ENCODE measurements around the gene AGK.

AGK gene

GRCh38 chr7:141702047-141702567, 150.9 kb downstream of the AGK start, which contains the start of gene DENND11:
TSS of gene DENND11 (minus strand) at chr7:141702166. CDS start at chr7:141702153, 13 bp downstream.
- no peak within 1 kb of the TSS for H3K27ac ChIP-seq (ENCODE audit: low read depth, low read length)
- no peaks in the 10 kb centered on the region for H3K9me3 ChIP-seq (ENCODE audit: insufficient read depth, low read depth, low read length)
- peak within 1 kb of the TSS; percentile 27 for H3K14ac ChIP-seq (ENCODE audit: low read length)
- H3K79me1 ChIP-seq (ENCODE audit: low read length) = peaks cover 2% of the 10 kb centered on the region
- no peak within 1 kb of the TSS for H2BK5ac ChIP-seq (ENCODE audit: low read depth, low read length, poor library complexity)
- H2AK5ac ChIP-seq (ENCODE audit: low read length) = no peak within 1 kb of the TSS
- no peak within 1 kb of the TSS for H2BK12ac ChIP-seq (ENCODE audit: low read length)
- DNase-seq = peak; percentile 12 to 52
- H3K9ac ChIP-seq (ENCODE audit: low read length) = peak within 1 kb of the TSS; percentile 54
- peak within 1 kb of the TSS; percentile 93 for H3K4me2 ChIP-seq (ENCODE audit: low read length)
- peak within 1 kb of the TSS; percentile 85 for H4K91ac ChIP-seq (ENCODE audit: low read depth, low read length)
- peaks cover 0 to 6% of the 10 kb centered on the region in 2 experiments for H3K4me1 ChIP-seq (ENCODE audit: control insufficient read depth in 1 of 2, insufficient read depth in 2 of 2, low read length in 2 of 2)
- WGBS (ENCODE audit: extremely low coverage, insufficient coverage, insufficient read length) = no CpG with 5 or more reads among the region's 62 CpGs
- H4K12ac ChIP-seq (ENCODE audit: low read depth, low read length) = no peak within 1 kb of the TSS
- no peak within 1 kb of the TSS for H3K4ac ChIP-seq (ENCODE audit: low read depth, low read length)
- H2AFZ ChIP-seq (ENCODE audit: insufficient read depth, low read length, poor library complexity) = peak within 1 kb of the TSS; percentile 81
- H3K36me3 ChIP-seq (ENCODE audit: control insufficient read depth in 1 of 2, insufficient read depth in 2 of 2, low read length in 2 of 2) = no peaks in the 10 kb centered on the region
- no peaks in the 10 kb centered on the region for H3K79me2 ChIP-seq (ENCODE audit: control insufficient read depth, insufficient read depth, low read length, poor library complexity)
- no peak within 1 kb of the TSS for H3K23ac ChIP-seq (ENCODE audit: low read length)
- H3K27me3 ChIP-seq (ENCODE audit: insufficient read depth, low read length) = no peaks in the 10 kb centered on the region
- peak within 1 kb of the TSS; percentile 30 for H4K8ac ChIP-seq (ENCODE audit: low read depth, low read length)
- peak within 1 kb of the TSS; percentile 81 for H2BK120ac ChIP-seq (ENCODE audit: insufficient read depth, low read length, poor library complexity)
- peak within 1 kb of the TSS; percentile 71 for H3K18ac ChIP-seq (ENCODE audit: low read length)
- peak within 1 kb of the TSS; percentile 75 for H3K4me3 ChIP-seq (ENCODE audit: low read depth, low read length)

- Histone ChIP-seq H3K27me3 (ENCODE audit: insufficient read depth, low read length) (no peaks in the 10 kb centered on the region), H2BK5ac (ENCODE audit: low read depth, low read length, poor library complexity) (no peak overlapping the region), H3K23ac (ENCODE audit: low read length) (no peak overlapping the region), H3K9ac (ENCODE audit: low read length) (no peak overlapping the region), H3K4me3 (ENCODE audit: low read depth, low read length) (no peak overlapping the region), H3K4ac (ENCODE audit: low read depth, low read length) (no peak overlapping the region), H3K79me2 (ENCODE audit: control insufficient read depth, insufficient read depth, low read length, poor library complexity) (no peaks in the 10 kb centered on the region), H3K27ac (ENCODE audit: low read depth, low read length) (no peak overlapping the region), H4K8ac (ENCODE audit: low read depth, low read length) (no peak overlapping the region), H3K18ac (ENCODE audit: low read length) (no peak overlapping the region), H2BK12ac (ENCODE audit: low read length) (no peak overlapping the region), H3K36me3 (ENCODE audit: control insufficient read depth in 1 of 2, insufficient read depth in 2 of 2, low read length in 2 of 2) (no peaks in the 10 kb centered on the region), H4K91ac (ENCODE audit: low read depth, low read length) (no peak overlapping the region), H2BK120ac (ENCODE audit: insufficient read depth, low read length, poor library complexity) (no peak overlapping the region), H3K79me1 (ENCODE audit: low read length) (peaks cover 2% of the 10 kb centered on the region), H3K4me2 (ENCODE audit: low read length) (no peak overlapping the region), H3K9me3 (ENCODE audit: insufficient read depth, low read depth, low read length) (no peaks in the 10 kb centered on the region), H3K4me1 (ENCODE audit: control insufficient read depth in 1 of 2, insufficient read depth in 2 of 2, low read length in 2 of 2) (peaks cover 0 to 6% of the 10 kb centered on the region in 2 experiments), H2AK5ac (ENCODE audit: low read length) (no peak overlapping the region), H2AFZ (ENCODE audit: insufficient read depth, low read length, poor library complexity) (no peak overlapping the region), H4K12ac (ENCODE audit: low read depth, low read length) (no peak overlapping the region), H3K14ac (ENCODE audit: low read length) (no peak overlapping the region)
- DNase-seq = no peak
- WGBS (ENCODE audit: extremely low coverage, insufficient coverage, insufficient read length) = no CpG with 5 or more reads among the region's 4 CpGs
These were observed 151.7 kb downstream of the AGK start for GRCh38 chr7:141702892-141703291.

GRCh38 chr7:141704112-141704511, 152.9 kb downstream of the AGK start:
- Histone ChIP-seq H2BK120ac (ENCODE audit: insufficient read depth, low read length, poor library complexity) (no peak overlapping the region), H2AK5ac (ENCODE audit: low read length) (no peak overlapping the region), H3K79me2 (ENCODE audit: control insufficient read depth, insufficient read depth, low read length, poor library complexity) (no peaks in the 10 kb centered on the region), H3K9me3 (ENCODE audit: insufficient read depth, low read depth, low read length) (no peaks in the 10 kb centered on the region), H3K4me3 (ENCODE audit: low read depth, low read length) (no peak overlapping the region), H3K27ac (ENCODE audit: low read depth, low read length) (no peak overlapping the region), H4K91ac (ENCODE audit: low read depth, low read length) (no peak overlapping the region), H3K4ac (ENCODE audit: low read depth, low read length) (no peak overlapping the region), H3K9ac (ENCODE audit: low read length) (no peak overlapping the region), H3K36me3 (ENCODE audit: control insufficient read depth in 1 of 2, insufficient read depth in 2 of 2, low read length in 2 of 2) (no peaks in the 10 kb centered on the region), H4K8ac (ENCODE audit: low read depth, low read length) (no peak overlapping the region), H2AFZ (ENCODE audit: insufficient read depth, low read length, poor library complexity) (no peak overlapping the region), H4K12ac (ENCODE audit: low read depth, low read length) (no peak overlapping the region), H3K14ac (ENCODE audit: low read length) (no peak overlapping the region), H3K23ac (ENCODE audit: low read length) (no peak overlapping the region), H2BK12ac (ENCODE audit: low read length) (no peak overlapping the region), H3K4me2 (ENCODE audit: low read length) (no peak overlapping the region), H3K79me1 (ENCODE audit: low read length) (peaks cover 2% of the 10 kb centered on the region), H3K27me3 (ENCODE audit: insufficient read depth, low read length) (no peaks in the 10 kb centered on the region), H2BK5ac (ENCODE audit: low read depth, low read length, poor library complexity) (no peak overlapping the region), H3K18ac (ENCODE audit: low read length) (no peak overlapping the region), H3K4me1 (ENCODE audit: control insufficient read depth in 1 of 2, insufficient read depth in 2 of 2, low read length in 2 of 2) (peaks cover 0 to 6% of the 10 kb centered on the region in 2 experiments)
- WGBS (ENCODE audit: extremely low coverage, insufficient coverage, insufficient read length) = no CpG with 5 or more reads among the region's 3 CpGs
- no peak for DNase-seq

DNA sequence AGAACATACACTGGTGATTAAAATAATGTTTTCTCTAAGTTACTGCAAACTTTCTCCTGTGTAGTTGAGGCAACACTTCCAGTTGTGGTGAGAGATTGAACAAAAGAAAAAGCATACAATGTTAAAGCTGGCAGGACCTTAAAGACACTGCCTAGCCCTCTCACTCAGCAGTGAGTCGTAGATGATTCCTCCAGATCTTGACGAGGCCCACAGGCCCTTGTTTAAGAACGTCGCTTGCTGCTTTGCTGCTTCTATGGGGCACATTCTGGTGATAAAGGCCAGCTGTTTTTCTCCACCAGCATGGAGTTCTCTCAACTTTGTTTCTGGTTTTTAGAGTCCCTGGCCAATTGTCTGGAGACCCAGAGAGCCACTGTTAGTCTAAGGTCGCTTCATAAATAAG, 153.5 kb downstream of the AGK start:
- Histone ChIP-seq H2BK12ac (ENCODE audit: low read length) (no peak overlapping the region), H2BK5ac (ENCODE audit: low read depth, low read length, poor library complexity) (no peak overlapping the region), H3K9ac (ENCODE audit: low read length) (no peak overlapping the region), H3K36me3 (ENCODE audit: control insufficient read depth in 1 of 2, insufficient read depth in 2 of 2, low read length in 2 of 2) (no peaks in the 10 kb centered on the region), H2BK120ac (ENCODE audit: insufficient read depth, low read length, poor library complexity) (no peak overlapping the region), H3K14ac (ENCODE audit: low read length) (no peak overlapping the region), H4K12ac (ENCODE audit: low read depth, low read length) (no peak overlapping the region), H3K4me2 (ENCODE audit: low read length) (no peak overlapping the region), H3K27me3 (ENCODE audit: insufficient read depth, low read length) (no peaks in the 10 kb centered on the region), H3K9me3 (ENCODE audit: insufficient read depth, low read depth, low read length) (no peaks in the 10 kb centered on the region), H2AK5ac (ENCODE audit: low read length) (no peak overlapping the region), H3K79me1 (ENCODE audit: low read length) (peaks cover 2% of the 10 kb centered on the region), H4K91ac (ENCODE audit: low read depth, low read length) (no peak overlapping the region), H3K4me3 (ENCODE audit: low read depth, low read length) (no peak overlapping the region), H3K4ac (ENCODE audit: low read depth, low read length) (no peak overlapping the region), H3K4me1 (ENCODE audit: control insufficient read depth in 1 of 2, insufficient read depth in 2 of 2, low read length in 2 of 2) (peaks cover 0 to 6% of the 10 kb centered on the region in 2 experiments), H4K8ac (ENCODE audit: low read depth, low read length) (no peak overlapping the region), H2AFZ (ENCODE audit: insufficient read depth, low read length, poor library complexity) (no peak overlapping the region), H3K27ac (ENCODE audit: low read depth, low read length) (no peak overlapping the region), H3K18ac (ENCODE audit: low read length) (no peak overlapping the region), H3K23ac (ENCODE audit: low read length) (no peak overlapping the region), H3K79me2 (ENCODE audit: control insufficient read depth, insufficient read depth, low read length, poor library complexity) (no peaks in the 10 kb centered on the region)
- WGBS (ENCODE audit: extremely low coverage, insufficient coverage, insufficient read length) = no CpG with 5 or more reads among the region's 5 CpGs
- DNase-seq = no peak

All from trophoblast cell (in vitro differentiated cells and primary cell).